AG04449 (cell line): ENCODE results near the gene TWNK.

Source experiments
- CTCF ChIA-PET: fragments of 350-600 bp; formaldehyde crosslinking; extraction: SDS; loops from one replicate; lab custom pipeline; 2021; ENCODE audit warnings: antibody characterized with exemption; lab: Yijun Ruan, JAX
- POLR2A ChIA-PET: fragments of 400-600, 350-600 bp; formaldehyde crosslinking; extraction: SDS; loops from one replicate; lab custom pipeline; 2020; ENCODE audit warnings: antibody characterized with exemption, inconsistent platforms; lab: Yijun Ruan, JAX
- DNase-seq: peaks from one replicate; pipeline ENCODE4 v3.0.0-alpha.2; 2010; ENCODE audit warnings: low read depth, low spot score
- H3K4me3 ChIP-seq: 2 replicates; pipeline ENCODE4 v1.5.1; 2011; ENCODE audit warnings: low read depth, mild to moderate bottlenecking, control low read depth, low read length
- CTCF ChIP-seq: IDR thresholded peaks from one replicate; pipeline ENCODE4 v1.5.1; 2011; ENCODE audit warnings: mild to moderate bottlenecking, moderate library complexity, low read length, control low read depth, inconsistent platforms; ENCODE audit not compliant: insufficient read depth; ENCODE audit errors: missing control alignments

TWNK gene

DNA sequence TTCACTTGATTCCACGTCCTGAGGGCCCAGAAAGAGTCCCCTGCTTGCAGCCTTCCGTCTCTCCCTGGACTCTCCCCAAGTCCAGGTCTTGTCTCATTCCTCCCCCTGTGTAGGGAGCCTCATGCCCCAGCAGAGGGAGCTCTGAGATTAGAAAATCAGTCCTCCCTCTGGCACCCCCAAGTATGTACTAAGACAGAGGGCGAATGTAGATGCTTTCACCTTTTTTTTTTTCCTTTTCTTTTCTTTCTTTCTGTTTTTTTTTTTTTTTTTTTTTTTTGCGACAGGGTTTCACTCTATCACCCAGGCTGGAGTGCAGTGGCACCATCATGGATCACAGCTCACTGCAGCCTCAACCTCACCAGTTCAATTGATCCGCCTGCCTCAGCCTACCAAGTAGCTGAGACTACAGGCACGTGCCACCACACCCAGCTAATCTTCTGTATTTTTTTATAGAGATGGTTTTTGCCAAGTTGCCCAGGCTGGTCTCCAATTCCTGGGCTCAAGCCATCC is 54.0 kb downstream of the TWNK start:
- no peak for DNase-seq
- H3K4me3 ChIP-seq: no peak overlapping the region
- POLR2A ChIA-PET: interaction anchor here (0.6 to 2.7 kb wide), 4 partner anchors 9 to 1605 kb away, joined by 3 to 16 read pairs (median 6); partner anchors contain the start of gene KAZALD1
- CTCF ChIA-PET: interaction anchor here (0.7 to 35.4 kb wide), 15 partner anchors 3 to 571 kb away, joined by 3 to 1481 read pairs (median 5); partner anchors contain the start of genes KAZALD1, LZTS2, MRPL43 and PDZD7
- TF ChIP-seq CTCF: peak; percentile 90

GRCh38 chr10:101042118-101042517 is 54.8 kb downstream of the TWNK start:
- peak overlapping the region; percentile 61 for H3K4me3 ChIP-seq
- CTCF ChIA-PET: interaction anchor here (0.9 to 35.4 kb wide), 14 partner anchors 4 to 110 kb away, joined by 3 to 1481 read pairs (median 4); partner anchors contain the start of genes KAZALD1, LZTS2, MRPL43 and PDZD7
- POLR2A ChIA-PET: interaction anchor here (0.9 to 2.7 kb wide), 5 partner anchors 10 to 100 kb away, joined by 3 to 19 read pairs (median 16); partner anchors contain the start of genes KAZALD1, PDZD7 and SFXN3
- no peak for DNase-seq
- TF ChIP-seq CTCF: no peak

GRCh38 chr10:101042667-101043362 is 55.5 kb downstream of the TWNK start:
- no peak for DNase-seq
- POLR2A ChIA-PET: interaction anchor here (0.6 to 2.7 kb wide), 8 partner anchors 9 to 989 kb away, joined by 3 to 19 read pairs (median 5); partner anchors contain the start of genes KAZALD1, PDZD7 and SFXN3
- peak overlapping the region; percentile 61 for H3K4me3 ChIP-seq
- CTCF ChIA-PET: interaction anchor here (0.9 to 35.4 kb wide), 9 partner anchors 4 to 100 kb away, joined by 3 to 1481 read pairs (median 47); partner anchors contain the start of genes KAZALD1, LZTS2, MRPL43 and PDZD7
- TF ChIP-seq CTCF: no peak

GRCh38 chr10:101043363-101043707 is 56.0 kb downstream of the TWNK start:
- ChIA-PET POLR2A (interaction anchor here (0.6 to 2.7 kb wide), 6 partner anchors 9 to 988 kb away, joined by 3 to 19 read pairs (median 11); partner anchors contain the start of genes KAZALD1, PDZD7 and SFXN3), CTCF (interaction anchor here (1.2 to 35.4 kb wide), 8 partner anchors 5 to 99 kb away, joined by 3 to 1481 read pairs (median 144); partner anchors contain the start of genes KAZALD1, LZTS2, MRPL43 and PDZD7)
- no peak for DNase-seq
- peak overlapping the region; percentile 61 for H3K4me3 ChIP-seq
- no peak for TF ChIP-seq CTCF
